Measurements from ENCODE around the gene PROZ. TPM values are rescaled to one million over a fixed set of nuclear protein-coding genes. Genes with fewer than 3 reads are reported as not detected.

The PROZ gene
- total RNA-seq, 1 experiment from 2014 or later: not detected

DNA sequence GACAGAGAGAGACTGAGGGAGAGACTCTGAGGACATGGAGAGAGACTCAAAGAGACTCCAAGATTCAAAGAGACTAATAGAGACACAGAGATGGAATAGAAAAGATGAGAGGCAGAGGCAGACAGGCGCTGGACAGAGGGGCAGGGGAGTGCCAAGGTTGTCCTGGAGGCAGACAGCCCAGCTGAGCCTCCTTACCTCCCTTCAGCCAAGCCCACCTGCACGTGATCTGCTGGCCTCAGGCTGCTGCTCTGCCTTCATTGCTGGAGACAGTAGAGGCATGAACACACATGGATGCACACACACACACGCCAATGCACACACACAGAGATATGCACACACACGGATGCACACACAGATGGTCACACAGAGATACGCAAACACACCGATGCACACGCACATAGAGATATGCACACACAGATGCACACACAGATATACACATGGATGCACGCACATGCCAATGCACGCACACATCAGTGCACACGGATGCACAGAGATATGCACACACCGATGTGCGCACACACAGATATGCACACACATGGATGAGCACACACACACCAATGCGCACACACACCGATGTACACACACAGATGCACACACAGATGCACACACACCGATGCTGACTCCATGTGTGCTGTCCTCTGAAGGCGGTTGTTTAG is 39.2 kb upstream of the PROZ start:
- no peak for DNase-seq

More for the DNA sequence above, 39.2 kb upstream of the PROZ start:
- Histone ChIP-seq H3K23me2 (ENCODE audit: insufficient read length, low read depth, low read length, poor library complexity, severe bottlenecking) (no peaks in the 10 kb centered on the region), H3T11ph (ENCODE audit: low read length) (no peak overlapping the region), H2BK120ac (ENCODE audit: low read depth, low read length, poor library complexity, severe bottlenecking) (no peak overlapping the region), H3K9ac (ENCODE audit: extremely low read depth, insufficient read length, low read length) (no peak overlapping the region), H2BK5ac (ENCODE audit: insufficient read length, low read length) (no peak overlapping the region), H3K79me2 (ENCODE audit: insufficient read depth, low read length) (no peaks in the 10 kb centered on the region), H3K79me1 (ENCODE audit: insufficient read depth, low read depth, low read length, poor library complexity, severe bottlenecking) (no peaks in the 10 kb centered on the region), H2BK15ac (ENCODE audit: low read depth, low read length) (no peak overlapping the region), H3K27ac (ENCODE audit: insufficient read length, low read depth, low read length) (no peak overlapping the region), H4K20me1 (ENCODE audit: control insufficient read depth, insufficient read depth, insufficient read length) (no peaks in the 10 kb centered on the region), H3K4me2 (ENCODE audit: insufficient read depth, insufficient read length, low read length) (no peak overlapping the region), H3K27me3 (ENCODE audit: insufficient read depth, low read length) (no peaks in the 10 kb centered on the region), H4K91ac (ENCODE audit: insufficient read length, low read depth, low read length) (no peak overlapping the region), H3K9me3 (ENCODE audit: control insufficient read depth, low read depth, low read length) (no peaks in the 10 kb centered on the region), H2AK5ac (ENCODE audit: insufficient read length, low read length) (no peak overlapping the region), H2AFZ (ENCODE audit: low read length) (no peak overlapping the region), H2BK20ac (ENCODE audit: low read depth, low read length, poor library complexity, severe bottlenecking) (no peak overlapping the region), H4K5ac (ENCODE audit: insufficient read length, low read depth, low read length) (no peak overlapping the region), H3K4me1 (ENCODE audit: insufficient read depth, low read length) (no peaks in the 10 kb centered on the region; the same call in 1 of the 2 replicates), H2BK12ac (ENCODE audit: insufficient read length, low read depth, low read length) (no peak overlapping the region), H3K14ac (ENCODE audit: insufficient read depth, low read length) (no peak overlapping the region), H4K8ac (replicated peaks; ENCODE audit: insufficient read length, low read depth, low read length) (no peak overlapping the region), H3K4ac (ENCODE audit: low read depth, low read length) (no peak overlapping the region), H3K56ac (ENCODE audit: insufficient read length, low read depth, low read length) (no peak overlapping the region), H3K18ac (ENCODE audit: insufficient read length, low read depth, low read length) (no peak overlapping the region), H3K23ac (ENCODE audit: insufficient read length, low read depth, low read length) (no peak overlapping the region)
- H3K36me3 Mint-ChIP-seq (ENCODE audit: insufficient read depth in 1 of 3, low read depth in 3 of 3): no peaks in the 10 kb centered on the region
- H3K27ac Mint-ChIP-seq: no peak overlapping the region; a peak in 1 of 7 replicates
- no peak for TF ChIP-seq CTCF (conservative IDR thresholded peaks at IDR 0.05)
- no peak overlapping the region for H3K4me3 Mint-ChIP-seq
- H3K27me3 Mint-ChIP-seq (ENCODE audit: low read depth): peaks cover 28% of the 10 kb centered on the region
- WGBS (ENCODE audit: extremely low coverage, insufficient read length, low lambda C conversion rate): no CpG with 5 or more reads among the region's 16 CpGs
- 0 out of 5 replicates have a peak, but pooled peaks cover 0 to 2% of the 10 kb centered on the region in 2 experiments for H3K9me3 Mint-ChIP-seq
- peaks cover 10 to 15% of the 10 kb centered on the region in 2 experiments for H3K4me1 Mint-ChIP-seq

Measured in H9 (cell line).